Upper lobe of left lung (tissue), 4 donors: Measurements from ENCODE around the gene INSRR.

Experiments used
- CTCF ChIP-seq, 6 experiments: fragments of 450-650 bp in 4 of 6; fragments of 200-600 bp in 2 of 6; sonication (generic) in 2 of 6; IDR thresholded peaks; one replicate each; pipeline ENCODE4 v1.5.1; 2016 to 2019; ENCODE audit warnings: antibody characterized with exemption in 6 of 6
- EP300 ChIP-seq, 4 donors: sonication (generic); formaldehyde crosslinking; IDR thresholded peaks; one replicate each; pipeline ENCODE4 v1.5.1; 2017; ENCODE audit warnings: antibody characterized with exemption in 4 of 4, control low read depth in 2 of 4
- POLR2A ChIP-seq, 4 donors: fragments of 450-650 bp; IDR thresholded peaks; one replicate each; pipeline ENCODE4 v1.5.1; 2016 to 2017; ENCODE audit warnings: antibody characterized with exemption in 4 of 4, mild to moderate bottlenecking in 2 of 4

GRCh38 chr1:156849151-156849496 lies 9.8 kb downstream of the INSRR start:
- TF ChIP-seq CTCF (IDR thresholded peaks at IDR 0.05) (no peak), EP300 (IDR thresholded peaks at IDR 0.05) (no peak), POLR2A (IDR thresholded peaks at IDR 0.05) (no peak)
